Renal cortical epithelial cell (primary cell): ENCODE results near the gene NRG2. TPM values are rescaled to one million over a fixed set of nuclear protein-coding genes. Genes with fewer than 3 reads are reported as not detected.

Source experiments
- DNase-seq: peaks from one replicate; pipeline ENCODE4 v3.0.0-alpha.2; 2011; ENCODE audit warnings: low read depth
- total RNA-seq: library from RNA; depleted of rRNA; stranded (reverse); fragments of >200 nt; gene quantifications from 2 replicates; pipeline ENCODE4 v1.2.3, GENCODE V29; 2014

NRG2 gene
- total RNA-seq, 1 donor from 2014 or later: 0.45 TPM

DNA sequence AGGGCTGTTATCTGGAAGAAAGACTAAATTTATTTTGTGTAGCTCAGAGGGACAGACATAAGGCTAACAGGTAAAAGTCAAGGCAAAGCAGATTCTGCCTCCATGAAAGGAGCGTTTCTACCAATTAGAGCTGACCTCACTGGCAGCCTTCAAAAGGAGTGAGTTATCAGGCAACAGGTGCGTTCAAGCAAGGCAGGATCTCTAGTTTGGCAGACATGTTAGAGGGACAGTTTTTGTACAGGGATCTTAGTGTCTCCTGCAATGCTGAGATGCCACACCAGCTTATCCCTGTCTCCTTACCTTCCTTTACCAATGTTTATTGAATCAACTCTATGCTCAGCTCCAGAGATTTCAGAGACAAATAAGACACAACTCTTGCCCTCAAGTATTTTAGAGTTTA lies 73.8 kb downstream of the NRG2 start:
- no peak for DNase-seq

DNA sequence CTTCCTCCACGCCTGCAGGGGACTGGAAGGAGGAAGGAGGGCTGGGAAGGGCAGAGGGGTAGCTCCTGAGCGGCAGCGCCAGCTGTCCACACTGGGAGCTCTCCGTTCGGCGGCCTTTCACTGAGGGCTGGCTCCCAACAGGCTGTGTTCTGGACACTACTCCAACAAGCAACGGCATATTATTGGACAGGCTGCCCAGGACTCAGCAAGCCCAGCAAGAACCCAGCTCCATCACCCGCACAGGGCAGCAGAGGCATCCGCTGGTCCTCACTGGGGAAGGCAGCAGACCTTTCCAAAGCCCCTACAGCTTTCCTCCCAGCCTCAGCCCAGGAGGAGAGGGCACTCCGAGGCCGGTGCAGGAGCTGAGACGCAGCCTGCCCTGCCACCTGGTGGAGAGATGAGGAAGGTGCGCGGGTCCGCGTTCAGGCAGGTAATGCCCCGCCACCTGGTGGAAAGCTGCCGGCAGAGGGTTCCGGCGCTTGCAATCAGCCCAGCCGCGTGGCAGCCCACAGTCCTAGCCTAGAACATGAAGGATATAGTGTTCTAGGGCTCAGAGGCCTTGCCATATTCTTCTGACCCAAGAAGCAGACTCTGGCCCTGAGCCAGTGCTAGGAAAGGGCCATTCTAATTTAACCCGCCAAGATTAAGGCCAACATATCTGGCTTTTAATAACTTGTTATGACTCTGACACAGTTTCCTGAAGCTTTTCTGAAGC lies 74.4 kb downstream of the NRG2 start:
- peak; percentile 54 for DNase-seq

DNA sequence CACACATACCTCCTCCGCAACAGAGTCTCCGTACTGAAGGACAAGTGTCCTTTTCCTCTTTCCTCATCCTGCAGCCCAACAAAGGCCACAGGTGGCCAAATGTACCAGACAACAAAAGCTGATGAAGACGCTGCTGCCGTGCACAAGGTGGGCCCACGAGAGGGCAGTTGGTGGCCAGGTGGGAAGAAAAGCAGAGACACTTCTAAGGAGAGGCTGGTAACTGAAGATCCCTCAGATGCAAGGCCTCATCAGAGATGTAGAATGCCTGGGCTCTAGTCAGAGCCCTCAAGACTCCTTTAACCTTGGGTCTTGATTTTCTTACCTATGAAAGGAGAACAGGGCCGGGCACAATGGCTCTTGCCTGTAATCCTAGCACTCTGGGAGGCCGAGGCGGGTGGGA lies 75.7 kb downstream of the NRG2 start:
- no peak for DNase-seq

DNA sequence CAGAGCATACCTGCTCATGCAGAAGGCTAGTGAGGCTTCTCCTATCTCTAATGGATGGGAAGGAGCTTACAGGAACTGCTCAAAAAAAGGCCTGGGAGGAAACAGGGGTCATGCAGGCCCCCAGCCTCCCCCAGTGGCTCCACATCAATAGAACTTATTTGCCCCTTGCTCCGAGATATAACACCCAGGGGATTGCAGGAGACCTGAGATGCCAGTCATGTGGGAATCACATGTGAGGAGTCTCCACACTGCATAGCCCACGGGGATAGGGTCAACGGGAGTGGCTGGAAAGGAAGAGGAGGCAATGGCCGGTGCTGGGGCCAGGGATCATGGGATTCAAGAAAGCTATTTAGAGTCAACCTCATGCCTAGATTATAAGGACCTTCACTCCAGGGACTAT lies 76.2 kb downstream of the NRG2 start:
- no peak for DNase-seq

DNA sequence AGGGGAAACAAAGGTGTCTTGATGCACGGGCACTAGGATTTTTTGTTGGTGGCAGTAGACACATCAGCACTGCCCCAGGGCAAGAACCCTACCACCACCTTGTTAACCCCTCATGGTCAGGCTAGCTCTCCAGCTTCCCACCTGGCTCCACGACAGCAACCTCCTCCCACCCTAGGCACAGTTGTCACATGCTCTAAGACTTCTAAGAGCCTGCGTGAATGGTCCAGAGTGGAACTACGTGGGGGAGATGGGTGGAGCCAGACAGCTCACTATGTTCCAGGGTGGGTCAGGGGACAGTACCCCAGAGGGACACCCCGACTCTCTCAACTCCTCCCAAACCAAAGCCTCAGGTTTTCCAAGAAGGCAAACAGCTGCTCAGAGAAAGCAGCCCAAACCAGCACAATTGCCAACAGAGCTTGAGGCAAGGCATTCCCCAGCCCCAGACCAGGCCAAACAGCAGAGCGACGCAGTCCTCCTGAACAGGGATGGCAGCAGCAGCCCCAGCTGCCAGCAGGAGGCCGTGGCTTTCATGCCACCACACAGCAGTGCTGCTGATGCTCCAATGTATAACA lies 78.0 kb downstream of the NRG2 start:
- DNase-seq: no peak

DNA sequence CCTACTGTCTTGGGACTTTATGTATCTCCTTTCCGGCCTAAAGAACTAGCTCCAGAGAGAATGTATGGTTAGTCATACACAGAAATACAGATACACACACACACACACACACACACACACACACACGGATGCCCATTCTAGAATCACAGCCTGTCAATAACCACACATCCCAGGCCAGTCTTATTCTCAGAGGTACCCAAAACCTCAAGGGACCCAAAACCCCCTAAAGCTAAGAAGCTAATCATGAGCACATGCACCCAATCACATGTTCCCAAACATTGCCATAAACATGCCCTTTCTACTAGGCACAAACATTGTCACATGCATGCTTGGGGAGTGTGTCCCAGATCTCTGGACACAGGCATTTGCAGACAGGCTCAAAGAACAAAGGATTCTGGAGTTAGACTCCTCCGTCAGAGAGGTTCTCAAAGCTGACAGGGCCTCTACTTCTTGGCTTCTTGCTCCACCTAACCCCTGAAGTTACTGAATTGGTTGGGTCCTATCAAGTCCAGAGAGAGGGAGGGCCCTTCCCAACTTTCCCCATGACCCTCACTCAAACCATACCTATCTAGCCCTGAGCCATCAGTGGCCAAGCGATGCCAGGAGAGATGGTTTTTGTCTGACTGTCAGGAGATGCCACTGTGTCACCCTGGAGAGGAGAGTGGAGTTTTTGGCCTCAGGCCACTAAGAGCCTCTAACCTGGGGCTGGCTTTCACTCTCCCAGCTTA lies 78.7 kb downstream of the NRG2 start:
- no peak for DNase-seq

DNA sequence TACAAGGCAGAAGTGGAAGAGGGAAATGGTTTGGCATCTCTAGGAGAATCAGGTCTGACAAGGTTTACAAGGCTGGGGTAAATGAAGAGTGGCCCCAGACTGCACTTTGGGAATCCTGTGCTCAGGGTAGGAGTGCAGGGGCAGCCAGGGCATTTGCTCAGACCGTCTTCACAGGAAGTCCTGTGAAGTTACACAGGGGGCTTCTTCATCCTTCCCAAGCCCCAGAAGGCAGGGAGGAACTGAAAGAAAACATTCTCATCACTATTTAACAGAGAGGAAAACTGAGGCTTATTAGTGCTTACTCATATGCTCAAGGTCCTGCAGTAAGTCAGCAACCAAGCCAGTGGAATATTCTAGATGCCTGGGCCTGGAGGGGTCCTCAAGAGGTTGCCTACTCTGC lies 80.7 kb downstream of the NRG2 start:
- no peak for DNase-seq

DNA sequence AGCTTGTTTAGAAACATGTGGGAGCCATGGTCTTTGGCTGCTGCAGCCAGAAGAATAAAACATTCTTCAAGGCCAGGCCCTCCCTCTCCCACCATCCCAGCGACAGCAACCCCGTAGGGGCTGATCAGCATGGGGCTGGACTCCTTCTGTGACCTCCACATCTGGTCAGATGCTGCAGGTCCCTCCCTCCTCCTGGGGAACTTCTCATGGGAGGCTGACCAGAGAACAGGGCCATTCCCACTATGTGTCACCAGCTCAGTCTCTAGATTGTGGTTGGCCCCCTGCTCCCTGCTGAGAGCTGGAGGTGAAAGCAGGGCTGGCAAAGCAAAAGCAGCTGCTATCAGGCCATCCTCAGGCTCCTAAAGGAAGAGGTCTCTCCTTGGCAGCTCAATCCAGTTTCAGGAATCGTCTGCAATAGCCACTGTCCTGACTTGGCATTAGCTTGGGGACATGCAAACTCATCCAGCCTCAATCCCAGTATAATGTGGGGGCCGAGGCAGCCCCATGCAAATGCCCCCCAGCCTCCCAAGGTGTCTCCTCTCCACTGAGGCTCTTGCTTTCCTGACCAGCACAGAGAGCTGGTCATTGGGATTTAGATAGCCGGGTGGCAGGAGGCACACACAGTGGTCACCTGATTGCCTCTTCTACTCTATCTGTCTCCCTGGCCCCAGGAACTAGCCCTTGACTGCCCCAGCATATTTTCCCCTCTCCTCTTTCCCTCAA lies 81.5 kb downstream of the NRG2 start:
- no peak for DNase-seq

DNA sequence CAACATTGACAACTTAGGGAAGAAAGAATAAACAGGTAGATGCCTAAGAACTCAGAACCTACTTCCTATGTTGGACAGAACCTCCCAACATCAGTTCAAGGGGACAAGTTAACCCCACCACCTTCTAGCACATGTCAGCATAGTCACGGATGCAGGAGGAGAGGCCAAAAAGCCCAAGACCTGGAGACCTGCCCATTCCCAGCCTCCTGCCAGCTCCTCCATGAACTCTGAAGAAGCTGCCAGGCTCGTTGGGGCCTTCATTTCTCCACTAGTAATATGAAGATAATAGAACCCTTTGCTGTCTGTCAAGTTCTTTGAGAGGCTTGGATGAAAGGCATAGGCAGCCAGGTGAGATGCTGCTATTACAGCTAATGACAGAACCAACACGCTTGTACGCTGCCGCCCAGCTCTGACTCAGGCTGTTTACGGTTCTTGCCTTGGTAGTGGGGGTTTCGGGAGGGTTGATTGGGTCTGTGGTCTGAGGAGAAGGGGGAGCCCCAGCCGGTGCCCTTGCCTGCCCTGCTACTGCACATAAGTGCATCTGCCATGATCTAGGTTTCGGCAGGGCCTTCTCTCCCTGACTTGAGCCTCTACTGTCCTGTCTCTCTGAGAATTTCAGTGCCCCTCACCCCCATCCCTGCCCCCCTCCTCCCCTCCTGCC lies 82.2 kb downstream of the NRG2 start:
- DNase-seq: no peak

DNA sequence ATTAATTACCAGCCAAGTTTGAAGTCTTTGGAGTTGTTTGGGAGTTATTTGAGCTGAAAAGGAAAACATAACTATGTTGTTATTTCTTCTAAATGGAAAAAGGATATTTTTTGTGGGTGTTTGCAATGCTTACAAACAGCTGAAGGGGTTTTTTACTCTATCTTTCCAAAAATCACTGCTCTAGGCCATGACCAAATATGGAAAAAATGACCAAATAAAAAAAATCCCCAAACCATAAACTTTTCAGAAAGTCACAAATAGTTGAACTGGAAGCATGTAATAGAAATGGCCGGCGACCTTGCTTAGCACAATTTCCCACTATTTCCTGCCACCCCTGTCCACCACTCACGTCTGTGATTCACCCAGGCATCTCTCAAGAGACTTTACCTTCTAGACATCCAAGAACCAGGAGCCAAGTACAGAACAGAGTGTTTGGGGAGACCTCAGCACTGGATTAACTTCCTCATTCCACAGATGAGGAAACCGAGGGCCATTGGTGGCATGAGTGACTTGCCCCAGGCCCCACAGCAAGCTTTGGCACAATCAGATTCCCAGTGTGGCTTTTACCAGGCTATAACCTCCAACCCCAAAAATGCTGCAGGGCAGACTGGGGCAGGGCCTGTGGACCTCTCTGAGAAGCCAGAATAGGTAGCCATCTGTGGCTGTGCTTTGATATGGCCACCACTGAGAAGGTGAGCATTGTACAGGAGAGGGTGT lies 84.5 kb downstream of the NRG2 start:
- no peak for DNase-seq

DNA sequence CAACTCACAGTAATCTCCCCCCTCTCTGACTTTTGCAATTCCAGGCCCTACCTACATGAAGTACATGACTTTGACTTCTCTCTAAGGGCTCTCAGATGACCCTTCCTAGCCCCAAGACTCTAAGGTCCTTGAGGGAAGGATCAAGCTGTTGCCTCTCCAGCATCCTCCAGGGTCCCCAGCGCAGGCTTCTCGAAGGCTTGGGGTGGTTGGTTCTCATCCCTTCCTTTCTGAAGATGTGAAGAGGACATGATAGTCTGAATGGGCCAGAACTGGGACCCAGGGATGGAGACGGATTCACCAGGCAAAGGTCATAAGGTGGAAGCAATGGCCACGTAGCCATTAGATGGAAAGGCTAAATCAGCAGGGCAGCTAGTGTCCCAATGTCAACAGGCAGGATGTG lies 86.8 kb downstream of the NRG2 start:
- no peak for DNase-seq

DNA sequence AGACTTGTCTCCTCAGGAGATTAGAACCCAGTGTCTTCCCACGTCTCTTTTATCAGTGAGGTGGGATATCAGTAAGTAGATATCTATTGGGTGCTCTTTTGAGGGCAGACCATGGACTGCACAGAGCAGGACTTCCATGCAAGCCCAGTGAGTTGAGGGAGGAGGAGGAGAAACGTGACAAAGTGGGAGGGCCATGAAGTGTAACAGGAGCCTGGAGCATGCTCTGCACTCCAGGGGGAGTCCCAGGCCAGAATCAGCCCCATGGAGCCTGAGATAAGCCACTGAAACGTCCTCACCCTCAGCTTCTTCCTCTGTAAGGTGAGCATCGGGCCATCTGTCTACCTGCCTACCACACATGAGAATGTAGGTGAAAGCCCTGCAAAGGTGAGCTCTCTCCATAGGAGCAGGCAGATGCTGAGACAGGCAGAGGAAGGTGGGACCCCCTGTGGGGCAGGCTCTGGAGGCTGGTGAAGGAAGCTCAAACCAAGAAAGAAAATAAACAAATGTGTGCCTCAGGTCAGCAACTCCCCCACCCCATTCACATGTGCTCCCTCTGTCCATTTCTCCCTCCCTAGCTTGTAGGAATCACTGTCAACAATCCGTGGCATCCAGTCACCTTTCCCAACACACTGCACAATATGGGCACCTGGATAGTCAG lies 87.4 kb downstream of the NRG2 start:
- no peak for DNase-seq

DNA sequence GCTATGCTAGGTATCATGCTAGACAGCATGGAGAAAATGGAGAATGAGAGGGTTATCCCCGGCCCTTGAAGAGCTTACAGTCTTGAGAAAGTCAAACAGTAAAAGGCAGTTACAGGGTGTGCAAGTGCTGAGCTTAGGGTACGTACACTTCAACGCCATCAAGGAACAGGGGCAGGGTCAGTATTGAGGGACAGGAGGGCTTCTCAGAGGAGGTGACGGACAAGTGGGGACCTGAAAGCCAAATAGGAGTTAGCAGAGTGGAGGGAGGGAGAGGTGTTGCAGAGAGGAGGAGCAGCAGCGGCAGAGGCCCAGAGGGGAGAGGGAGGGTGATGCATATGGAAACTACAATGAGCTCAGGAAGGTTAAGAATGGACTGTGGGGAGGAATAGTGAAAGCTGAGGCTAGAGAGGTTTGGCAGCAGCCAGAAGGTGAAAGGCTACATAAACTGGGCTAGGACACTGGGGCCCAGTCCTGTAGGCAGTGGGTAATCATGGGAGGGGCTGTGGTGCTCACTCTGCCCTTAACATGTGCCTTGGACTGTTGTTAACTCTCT lies 88.0 kb downstream of the NRG2 start:
- no peak for DNase-seq

DNA sequence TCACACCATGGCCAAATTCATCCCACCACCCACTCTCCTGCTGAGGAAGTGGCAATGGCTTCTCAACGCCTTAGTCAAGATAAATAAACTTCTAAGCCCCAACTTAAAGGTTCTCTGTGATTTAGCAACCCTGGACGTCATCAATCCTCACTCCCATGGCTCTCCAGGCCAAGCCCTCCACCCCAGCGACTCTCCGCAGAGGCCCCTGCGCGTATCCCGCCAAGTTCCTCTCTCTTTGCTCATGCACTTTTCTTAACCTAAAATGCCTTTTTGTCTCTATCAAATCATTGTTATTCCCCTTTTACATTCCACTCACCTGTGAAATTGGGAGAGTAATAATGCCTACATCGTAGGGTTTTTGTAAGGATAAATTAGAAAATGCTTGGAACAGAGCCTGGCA lies 88.6 kb downstream of the NRG2 start:
- no peak for DNase-seq

DNA sequence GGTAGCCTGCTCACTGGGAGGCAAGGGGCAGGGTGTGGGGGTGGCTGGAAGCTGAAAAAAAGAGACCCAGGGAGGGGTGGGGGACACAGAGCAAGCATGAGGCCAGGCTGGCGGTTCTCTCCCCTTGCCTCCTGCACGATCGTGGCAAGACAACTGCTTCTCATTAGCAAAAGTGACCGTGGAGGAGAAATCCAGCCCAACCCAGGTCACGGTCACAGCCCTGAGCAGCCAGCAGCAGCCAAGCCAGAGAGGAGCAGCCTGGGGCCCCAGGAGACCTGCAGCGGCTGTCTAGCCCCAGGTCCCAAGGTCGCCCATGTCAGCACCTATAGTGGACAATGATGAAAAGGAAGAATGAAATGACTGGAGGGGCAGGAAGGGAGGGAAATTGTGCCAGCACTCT lies 89.1 kb downstream of the NRG2 start:
- DNase-seq: no peak

DNA sequence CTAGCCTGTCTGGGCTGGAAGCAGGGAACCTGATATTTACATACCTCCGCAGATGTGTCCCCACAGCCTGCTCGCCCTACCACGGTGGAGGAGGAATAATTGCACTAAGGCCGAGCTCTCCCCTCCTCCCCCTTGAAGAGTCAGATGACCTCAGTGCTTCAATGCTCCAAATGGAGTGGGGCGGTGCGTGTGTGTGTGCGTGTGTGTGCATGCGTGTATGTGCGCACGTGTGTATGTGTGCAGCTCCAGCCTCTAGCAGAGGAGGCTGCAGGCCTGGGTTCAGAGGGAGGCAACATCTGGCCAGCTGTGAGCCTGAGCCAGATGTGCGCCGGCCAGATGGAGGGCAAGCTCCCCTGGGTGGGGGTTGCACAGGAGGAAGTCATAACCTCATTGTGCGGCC lies 90.5 kb downstream of the NRG2 start:
- DNase-seq: no peak

DNA sequence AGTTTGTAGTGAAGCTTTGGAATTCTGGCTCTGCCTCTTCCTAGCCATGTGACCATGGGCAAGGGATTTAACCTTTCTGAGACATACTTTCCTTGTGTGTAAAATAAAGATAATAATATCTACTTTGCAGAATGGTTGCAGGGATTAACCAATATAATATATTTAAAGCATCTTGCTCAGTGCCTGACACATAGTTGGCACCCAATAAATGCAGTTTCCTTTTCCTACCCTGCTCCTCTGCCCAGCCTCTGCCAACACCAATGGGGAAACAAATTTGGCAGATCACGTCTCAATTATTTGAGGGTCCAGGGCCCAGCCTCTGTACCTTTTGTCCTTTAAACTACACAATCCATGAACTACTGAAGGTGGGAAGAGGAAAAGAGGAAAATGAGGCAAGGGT lies 91.1 kb downstream of the NRG2 start:
- no peak for DNase-seq

DNA sequence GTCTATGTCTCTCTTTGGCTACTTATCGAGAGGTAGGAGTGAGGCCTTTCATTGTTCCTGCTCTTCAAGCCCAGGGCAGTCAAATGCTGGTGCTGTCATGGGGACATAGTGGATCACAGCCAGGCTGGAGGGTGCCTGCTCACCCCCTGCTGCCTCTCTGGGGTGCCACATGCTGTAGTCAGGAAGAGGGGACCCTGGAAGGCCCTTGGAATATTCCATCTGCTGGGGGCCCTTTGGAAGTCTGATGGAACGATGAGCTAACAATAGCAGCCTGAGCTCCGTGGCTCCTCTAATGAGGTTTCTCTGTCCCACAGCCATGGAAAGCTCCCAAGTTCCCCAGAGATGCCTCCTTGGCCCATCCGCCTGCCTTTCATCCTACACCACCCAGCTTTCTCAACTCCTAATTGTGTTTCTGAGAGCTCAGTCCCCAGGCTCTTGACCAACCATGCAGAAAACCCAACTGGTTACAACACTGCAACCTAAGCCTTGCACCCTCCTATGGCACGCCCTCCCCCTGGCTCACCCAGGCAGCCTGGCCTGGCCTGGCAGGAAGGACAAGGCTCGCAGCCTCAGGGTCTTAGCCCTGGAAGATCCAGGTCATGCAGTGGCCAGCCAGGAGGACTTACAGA lies 91.7 kb downstream of the NRG2 start:
- peak; percentile 82 for DNase-seq

DNA sequence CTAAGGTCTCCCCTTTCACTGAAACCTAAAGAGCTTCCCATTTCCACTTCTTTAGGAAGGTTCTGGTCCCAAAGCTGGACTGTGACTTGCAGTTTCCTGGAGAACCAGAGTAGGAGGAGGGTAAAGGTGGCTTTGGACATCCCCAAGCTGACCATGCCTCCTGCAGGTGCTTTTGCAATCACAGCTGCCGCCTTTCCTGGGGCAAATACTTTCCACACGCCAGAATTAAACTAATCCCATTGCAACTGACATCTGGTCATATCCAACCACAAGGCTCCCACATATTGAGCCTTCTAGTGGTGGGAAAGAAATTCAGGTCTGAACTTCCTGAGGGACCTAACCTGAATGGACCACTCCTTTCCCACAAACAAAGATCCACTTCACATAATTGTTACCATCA lies 92.7 kb downstream of the NRG2 start:
- DNase-seq: no peak

DNA sequence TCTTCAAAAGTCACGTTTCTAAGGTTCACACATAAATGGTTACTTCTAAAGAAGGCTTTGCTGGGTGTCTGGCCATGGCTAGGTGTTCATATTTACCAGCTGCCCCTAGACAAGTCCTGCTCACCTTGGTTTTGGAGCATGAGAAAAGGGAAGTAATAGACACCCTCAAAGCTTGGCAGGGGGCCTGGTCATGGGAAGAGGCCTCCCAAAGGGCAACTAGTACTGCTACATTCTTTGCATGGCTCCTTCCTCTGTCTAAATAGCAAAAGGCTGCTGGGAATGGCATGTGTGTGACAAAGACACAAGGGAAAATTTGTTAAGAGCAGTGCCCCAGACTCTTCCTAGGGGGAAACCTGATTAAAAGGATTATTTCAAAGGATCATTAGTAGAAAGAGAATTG lies 93.4 kb downstream of the NRG2 start:
- DNase-seq: no peak
